ENCODE results near the gene OGFOD3.

The OGFOD3 gene

GRCh38 chr17:82446124-82446523 lies 27.7 kb upstream of the OGFOD3 start:
- no peak for DNase-seq

- no peak for DNase-seq
These were observed 27.2 kb upstream of the OGFOD3 start for GRCh38 chr17:82445542-82445941.

- DNase-seq: no peak
These were observed 26.6 kb upstream of the OGFOD3 start for GRCh38 chr17:82444941-82445521.

GRCh38 chr17:82444284-82444893 lies 26.0 kb upstream of the OGFOD3 start:
- no peak for DNase-seq

- no peak for DNase-seq
These were observed 25.3 kb upstream of the OGFOD3 start for GRCh38 chr17:82443465-82444283.

- no peak for DNase-seq
These were observed 24.5 kb upstream of the OGFOD3 start for GRCh38 chr17:82442643-82443464.

- no peak for DNase-seq
These were observed 23.5 kb upstream of the OGFOD3 start for GRCh38 chr17:82441691-82442487.

GRCh38 chr17:82440991-82441627 lies 22.7 kb upstream of the OGFOD3 start:
- DNase-seq: no peak

GRCh38 chr17:82440469-82440981 lies 22.1 kb upstream of the OGFOD3 start:
- DNase-seq: no peak

GRCh38 chr17:82439829-82440365 lies 21.5 kb upstream of the OGFOD3 start:
- no peak for DNase-seq

- DNase-seq: no peak
These were observed 20.9 kb upstream of the OGFOD3 start for GRCh38 chr17:82439194-82439828.

- no peak for DNase-seq
These were observed 20.2 kb upstream of the OGFOD3 start for GRCh38 chr17:82438401-82439193.

GRCh38 chr17:82437325-82437668 lies 18.9 kb upstream of the OGFOD3 start:
- DNase-seq: no peak

- DNase-seq: no peak
These were observed 18.4 kb upstream of the OGFOD3 start for GRCh38 chr17:82436601-82437324.

GRCh38 chr17:82435601-82436583 lies 17.5 kb upstream of the OGFOD3 start:
- DNase-seq: no peak

- no peak for DNase-seq
These were observed 16.7 kb upstream of the OGFOD3 start for GRCh38 chr17:82435103-82435502.

- no peak for DNase-seq
These were observed 15.8 kb upstream of the OGFOD3 start for GRCh38 chr17:82434216-82434565.

GRCh38 chr17:82433560-82434215 lies 15.3 kb upstream of the OGFOD3 start:
- DNase-seq: no peak

Measured in DMS153 (cell line).